ENCODE results near the gene PTPRE.

DNA sequence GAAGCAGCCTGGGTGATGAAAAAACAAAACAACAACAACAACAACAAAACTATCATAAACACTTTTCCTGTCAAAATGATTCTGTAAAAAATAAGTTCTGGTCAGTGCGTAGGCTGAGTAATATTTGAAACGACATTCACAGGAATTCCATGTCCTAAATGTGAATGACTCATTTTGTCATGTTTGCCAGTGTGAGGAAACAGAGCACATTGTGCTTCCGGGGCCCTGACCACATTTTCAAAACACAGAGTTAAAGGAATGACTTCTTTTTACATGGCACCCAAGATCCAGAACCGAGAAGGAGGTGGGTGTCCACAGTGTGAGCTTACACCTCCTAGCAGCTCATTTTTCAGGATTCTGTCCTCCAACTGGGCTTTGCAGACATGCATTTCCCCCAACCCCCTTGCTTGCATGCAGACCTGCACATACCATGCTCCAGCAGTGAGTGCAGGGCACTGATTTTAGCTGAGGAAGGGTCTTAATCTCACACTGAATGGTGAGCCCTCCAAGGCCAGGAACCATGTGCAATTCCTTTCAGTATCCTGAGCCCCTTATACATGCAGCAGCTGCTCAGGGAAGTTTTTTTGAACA, 17.2 kb upstream of the PTPRE start:
- TF ChIP-seq, protein P1, sequence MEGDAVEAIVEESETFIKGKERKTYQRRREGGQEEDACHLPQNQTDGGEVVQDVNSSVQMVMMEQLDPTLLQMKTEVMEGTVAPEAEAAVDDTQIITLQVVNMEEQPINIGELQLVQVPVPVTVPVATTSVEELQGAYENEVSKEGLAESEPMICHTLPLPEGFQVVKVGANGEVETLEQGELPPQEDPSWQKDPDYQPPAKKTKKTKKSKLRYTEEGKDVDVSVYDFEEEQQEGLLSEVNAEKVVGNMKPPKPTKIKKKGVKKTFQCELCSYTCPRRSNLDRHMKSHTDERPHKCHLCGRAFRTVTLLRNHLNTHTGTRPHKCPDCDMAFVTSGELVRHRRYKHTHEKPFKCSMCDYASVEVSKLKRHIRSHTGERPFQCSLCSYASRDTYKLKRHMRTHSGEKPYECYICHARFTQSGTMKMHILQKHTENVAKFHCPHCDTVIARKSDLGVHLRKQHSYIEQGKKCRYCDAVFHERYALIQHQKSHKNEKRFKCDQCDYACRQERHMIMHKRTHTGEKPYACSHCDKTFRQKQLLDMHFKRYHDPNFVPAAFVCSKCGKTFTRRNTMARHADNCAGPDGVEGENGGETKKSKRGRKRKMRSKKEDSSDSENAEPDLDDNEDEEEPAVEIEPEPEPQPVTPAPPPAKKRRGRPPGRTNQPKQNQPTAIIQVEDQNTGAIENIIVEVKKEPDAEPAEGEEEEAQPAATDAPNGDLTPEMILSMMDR (IDR thresholded peaks at IDR 0.05): no peak
- no peak for TF ChIP-seq EZH2 (IDR thresholded peaks at IDR 0.05)

All from neural progenitor cell (in vitro differentiated cells).